Astrocyte (in vitro differentiated cells and primary cell): Measurements from ENCODE around the gene AKAP12. TPM values are rescaled to one million over a fixed set of nuclear protein-coding genes. Genes with fewer than 3 reads are reported as not detected.

Experiments used
- DNase-seq: peaks from one replicate; pipeline ENCODE4 v3.0.0-alpha.2; 2010; ENCODE audit warnings: low read depth
- FAIRE-seq: peaks from 2 replicates; lab custom pipeline; 2011; peaks lifted over from hg19 to GRCh38; lab: Jason Lieb, UNC
- H2AFZ ChIP-seq: 2 replicates; pipeline ENCODE4 v1.6.0; 2012; ENCODE audit warnings: low read depth, low read length, inconsistent platforms
- H3K27ac ChIP-seq: 2 replicates; pipeline ENCODE4 v1.5.1; 2011; ENCODE audit warnings: low read depth, low read length, inconsistent platforms
- H3K27me3 ChIP-seq: 2 replicates; pipeline ENCODE4 v1.6.0; 2011; ENCODE audit warnings: low read length, inconsistent platforms; ENCODE audit not compliant: insufficient read depth
- H3K36me3 ChIP-seq: 2 replicates; pipeline ENCODE4 v1.5.1; 2011; ENCODE audit warnings: low read length, inconsistent platforms; ENCODE audit not compliant: insufficient read depth
- H3K4me1 ChIP-seq: 2 replicates; pipeline ENCODE4 v1.5.1; 2011; ENCODE audit warnings: low read length, inconsistent platforms; ENCODE audit not compliant: insufficient read depth
- H3K4me2 ChIP-seq: 2 replicates; pipeline ENCODE4 v1.6.0; 2012; ENCODE audit warnings: low read length, inconsistent platforms
- H3K4me3 ChIP-seq: 2 replicates; pipeline ENCODE4 v1.5.1; 2011; ENCODE audit warnings: low read depth, mild to moderate bottlenecking, low read length, inconsistent platforms; ENCODE audit not compliant: insufficient read depth
- H3K79me2 ChIP-seq: 2 replicates; pipeline ENCODE4 v1.6.0; 2012; ENCODE audit warnings: mild to moderate bottlenecking, low read length, inconsistent platforms; ENCODE audit not compliant: insufficient read depth
- H3K9ac ChIP-seq: 2 replicates; pipeline ENCODE4 v1.6.0; 2012; ENCODE audit warnings: mild to moderate bottlenecking, low read length, inconsistent platforms
- H3K9me3 ChIP-seq: 2 replicates; pipeline ENCODE4 v1.5.1; 2012; ENCODE audit warnings: low read depth, mild to moderate bottlenecking, low read length, inconsistent platforms; ENCODE audit not compliant: insufficient read depth
- H4K20me1 ChIP-seq: 2 replicates; pipeline ENCODE4 v1.6.0; 2012; ENCODE audit warnings: low read length, inconsistent platforms; ENCODE audit not compliant: insufficient read depth
- H3K27ac Mint-ChIP-seq: one replicate; pipeline ENCODE4 v1.8.0; 2021; ENCODE audit warnings: mild to moderate bottlenecking, mixed read lengths; ENCODE audit not compliant: unreplicated experiment
- H3K27me3 Mint-ChIP-seq: one replicate; pipeline ENCODE4 v1.8.0; 2021; ENCODE audit warnings: low read depth, mixed read lengths; ENCODE audit not compliant: unreplicated experiment
- H3K36me3 Mint-ChIP-seq: one replicate; pipeline ENCODE4 v1.8.0; 2021; ENCODE audit warnings: low read depth, mixed read lengths; ENCODE audit not compliant: unreplicated experiment
- H3K4me1 Mint-ChIP-seq: one replicate; pipeline ENCODE4 v1.8.0; 2021; ENCODE audit warnings: low read depth, mixed read lengths; ENCODE audit not compliant: unreplicated experiment
- H3K4me3 Mint-ChIP-seq: one replicate; pipeline ENCODE4 v1.8.0; 2021; ENCODE audit warnings: mild to moderate bottlenecking, moderate library complexity, mixed read lengths; ENCODE audit not compliant: unreplicated experiment
- H3K9me3 Mint-ChIP-seq: one replicate; pipeline ENCODE4 v1.8.0; 2021; ENCODE audit warnings: mild to moderate bottlenecking, mixed read lengths; ENCODE audit not compliant: unreplicated experiment
- CTCF ChIP-seq: IDR thresholded peaks from 2 replicates; pipeline ENCODE4 v1.5.1; 2011; ENCODE audit warnings: low read depth, mild to moderate bottlenecking, inconsistent platforms, low read length, moderate library complexity; ENCODE audit not compliant: insufficient read depth
- EZH2 ChIP-seq: IDR thresholded peaks from 2 replicates; pipeline ENCODE4 v1.6.1; 2012; ENCODE audit warnings: mild to moderate bottlenecking, low read length, inconsistent platforms; ENCODE audit not compliant: insufficient read depth
- total RNA-seq: library from RNA; stranded (reverse); gene quantifications from 2 replicates; pipeline ENCODE4 v1.2.1, GENCODE V29; 2021

AKAP12 gene
- total RNA-seq, 1 donor from 2014 or later = 115 TPM

- no peaks in the 10 kb centered on the region for H3K79me2 ChIP-seq
- H4K20me1 ChIP-seq = no peaks in the 10 kb centered on the region
- H3K9me3 Mint-ChIP-seq = peaks cover 4% of the 10 kb centered on the region
- no peak overlapping the region for H3K4me3 Mint-ChIP-seq
- H3K36me3 ChIP-seq = no peaks in the 10 kb centered on the region
- H3K9me3 ChIP-seq = no peaks in the 10 kb centered on the region
- no peak overlapping the region for H3K4me3 ChIP-seq
- H3K4me1 ChIP-seq = no peaks in the 10 kb centered on the region
- no peak for TF ChIP-seq CTCF
- TF ChIP-seq EZH2 = no peak
- H3K27me3 ChIP-seq = no peaks in the 10 kb centered on the region
- DNase-seq (no peak), FAIRE-seq (no peak)
- peaks cover 8% of the 10 kb centered on the region for H3K27me3 Mint-ChIP-seq
- H3K9ac ChIP-seq = no peak overlapping the region
- no peak overlapping the region for H3K4me2 ChIP-seq
- H3K27ac ChIP-seq = no peak overlapping the region
- H3K4me1 Mint-ChIP-seq = no peaks in the 10 kb centered on the region
- H2AFZ ChIP-seq = no peak overlapping the region
- H3K27ac Mint-ChIP-seq = no peak overlapping the region
- no peaks in the 10 kb centered on the region for H3K36me3 Mint-ChIP-seq
These were observed 20.6 kb upstream of the AKAP12 start for GRCh38 chr6:151219192-151219591.

- no peak overlapping the region for H3K4me3 ChIP-seq
- H3K27ac ChIP-seq = no peak overlapping the region
- Mint-ChIP-seq H3K4me1 (no peaks in the 10 kb centered on the region), H3K9me3 (no peaks in the 10 kb centered on the region), H3K27me3 (no peaks in the 10 kb centered on the region), H3K36me3 (no peaks in the 10 kb centered on the region), H3K27ac (no peak overlapping the region), H3K4me3 (no peak overlapping the region)
- H4K20me1 ChIP-seq = no peaks in the 10 kb centered on the region
- no peak overlapping the region for H3K4me2 ChIP-seq
- DNase-seq (no peak), FAIRE-seq (no peak)
- no peak overlapping the region for H2AFZ ChIP-seq
- H3K27me3 ChIP-seq = no peaks in the 10 kb centered on the region
- H3K36me3 ChIP-seq = no peaks in the 10 kb centered on the region
- no peaks in the 10 kb centered on the region for H3K79me2 ChIP-seq
- no peaks in the 10 kb centered on the region for H3K4me1 ChIP-seq
- H3K9ac ChIP-seq = no peak overlapping the region
- TF ChIP-seq CTCF (no peak), EZH2 (no peak)
- no peaks in the 10 kb centered on the region for H3K9me3 ChIP-seq
These were observed 15.7 kb upstream of the AKAP12 start for GRCh38 chr6:151224076-151224475.

- Mint-ChIP-seq H3K27ac (no peak overlapping the region), H3K36me3 (no peaks in the 10 kb centered on the region), H3K4me1 (no peaks in the 10 kb centered on the region), H3K4me3 (no peak overlapping the region), H3K9me3 (no peaks in the 10 kb centered on the region), H3K27me3 (no peaks in the 10 kb centered on the region)
- TF ChIP-seq EZH2 = no peak
- TF ChIP-seq CTCF = no peak
- no peaks in the 10 kb centered on the region for H3K27me3 ChIP-seq
- H3K27ac ChIP-seq = no peak overlapping the region
- no peak overlapping the region for H3K9ac ChIP-seq
- no peak for DNase-seq
- no peak overlapping the region for H3K4me2 ChIP-seq
- no peaks in the 10 kb centered on the region for H3K36me3 ChIP-seq
- no peak overlapping the region for H2AFZ ChIP-seq
- H3K4me3 ChIP-seq = no peak overlapping the region
- no peak for FAIRE-seq
- H3K4me1 ChIP-seq = no peaks in the 10 kb centered on the region
- no peaks in the 10 kb centered on the region for H4K20me1 ChIP-seq
- no peaks in the 10 kb centered on the region for H3K9me3 ChIP-seq
- H3K79me2 ChIP-seq = no peaks in the 10 kb centered on the region
These were observed 13.8 kb upstream of the AKAP12 start for GRCh38 chr6:151225919-151226318.
